ENCODE results near the gene FXR2. TPM values are rescaled to one million over a fixed set of nuclear protein-coding genes. Genes with fewer than 3 reads are reported as not detected.

Gene FXR2
- total RNA-seq, 4 donors from 2014 or later = 17.2 to 24.0 (median 20.6) TPM

DNA sequence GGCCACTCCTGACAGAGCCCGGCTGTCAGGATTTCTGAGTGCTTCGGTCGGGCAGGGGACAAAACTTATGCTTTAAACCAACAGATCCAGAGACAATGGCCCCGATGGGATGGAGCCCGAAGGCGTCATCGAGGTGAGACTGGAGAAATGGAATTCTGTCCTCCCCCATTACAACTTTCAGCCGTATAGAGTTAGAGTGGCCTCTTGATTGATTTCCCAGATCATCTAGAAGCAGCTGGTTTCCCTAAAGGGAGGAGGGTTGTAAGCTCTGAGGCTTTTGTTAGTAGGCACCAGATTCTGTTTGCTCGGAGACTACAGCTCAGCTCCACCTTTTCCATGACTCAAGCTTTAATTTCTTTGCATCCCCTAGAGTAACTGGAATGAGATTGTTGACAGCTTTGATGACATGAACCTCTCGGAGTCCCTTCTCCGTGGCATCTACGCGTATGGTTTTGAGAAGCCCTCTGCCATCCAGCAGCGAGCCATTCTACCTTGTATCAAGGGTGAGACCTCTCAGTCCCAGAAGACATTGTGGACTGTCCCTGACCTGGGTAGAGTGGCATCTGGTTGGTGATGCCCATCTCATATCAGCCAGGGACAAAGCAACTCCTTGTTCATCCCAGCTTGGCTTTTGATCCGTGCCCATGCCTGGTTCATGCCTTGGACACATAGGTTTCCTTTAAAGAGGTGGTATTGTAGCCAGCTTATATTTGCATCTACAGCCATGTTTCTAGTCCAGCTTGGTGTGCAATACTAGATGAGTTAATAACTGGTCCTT is 40.3 kb downstream of the FXR2 start:
- WGBS, 2 donors = 14 to 25% methylated on average over 6 to 15 of the region's 15 CpGs
- Histone ChIP-seq H3K4me3 (peak overlapping the region; percentile 73 to 100 (median 85)), H3K27ac (peak overlapping the region; percentile 97 to 100 (median 98)), H3K36me3 (peaks cover 40 to 76% (median 50%) of the 10 kb centered on the region in 3 donors), H3K4me1 (peaks cover 40 to 68% (median 49%) of the 10 kb centered on the region in 3 donors), H3K27me3 (no peaks in the 10 kb centered on the region), H3K9me3 (no peaks in the 10 kb centered on the region)
- DNase-seq = no peak
- TF ChIP-seq POLR2A (IDR thresholded peaks at IDR 0.05) = no peak
- TF ChIP-seq, protein P1, sequence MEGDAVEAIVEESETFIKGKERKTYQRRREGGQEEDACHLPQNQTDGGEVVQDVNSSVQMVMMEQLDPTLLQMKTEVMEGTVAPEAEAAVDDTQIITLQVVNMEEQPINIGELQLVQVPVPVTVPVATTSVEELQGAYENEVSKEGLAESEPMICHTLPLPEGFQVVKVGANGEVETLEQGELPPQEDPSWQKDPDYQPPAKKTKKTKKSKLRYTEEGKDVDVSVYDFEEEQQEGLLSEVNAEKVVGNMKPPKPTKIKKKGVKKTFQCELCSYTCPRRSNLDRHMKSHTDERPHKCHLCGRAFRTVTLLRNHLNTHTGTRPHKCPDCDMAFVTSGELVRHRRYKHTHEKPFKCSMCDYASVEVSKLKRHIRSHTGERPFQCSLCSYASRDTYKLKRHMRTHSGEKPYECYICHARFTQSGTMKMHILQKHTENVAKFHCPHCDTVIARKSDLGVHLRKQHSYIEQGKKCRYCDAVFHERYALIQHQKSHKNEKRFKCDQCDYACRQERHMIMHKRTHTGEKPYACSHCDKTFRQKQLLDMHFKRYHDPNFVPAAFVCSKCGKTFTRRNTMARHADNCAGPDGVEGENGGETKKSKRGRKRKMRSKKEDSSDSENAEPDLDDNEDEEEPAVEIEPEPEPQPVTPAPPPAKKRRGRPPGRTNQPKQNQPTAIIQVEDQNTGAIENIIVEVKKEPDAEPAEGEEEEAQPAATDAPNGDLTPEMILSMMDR (IDR thresholded peaks at IDR 0.05) = no peak
- intact Hi-C loops (cut with DNase I) = no loop called here

DNA sequence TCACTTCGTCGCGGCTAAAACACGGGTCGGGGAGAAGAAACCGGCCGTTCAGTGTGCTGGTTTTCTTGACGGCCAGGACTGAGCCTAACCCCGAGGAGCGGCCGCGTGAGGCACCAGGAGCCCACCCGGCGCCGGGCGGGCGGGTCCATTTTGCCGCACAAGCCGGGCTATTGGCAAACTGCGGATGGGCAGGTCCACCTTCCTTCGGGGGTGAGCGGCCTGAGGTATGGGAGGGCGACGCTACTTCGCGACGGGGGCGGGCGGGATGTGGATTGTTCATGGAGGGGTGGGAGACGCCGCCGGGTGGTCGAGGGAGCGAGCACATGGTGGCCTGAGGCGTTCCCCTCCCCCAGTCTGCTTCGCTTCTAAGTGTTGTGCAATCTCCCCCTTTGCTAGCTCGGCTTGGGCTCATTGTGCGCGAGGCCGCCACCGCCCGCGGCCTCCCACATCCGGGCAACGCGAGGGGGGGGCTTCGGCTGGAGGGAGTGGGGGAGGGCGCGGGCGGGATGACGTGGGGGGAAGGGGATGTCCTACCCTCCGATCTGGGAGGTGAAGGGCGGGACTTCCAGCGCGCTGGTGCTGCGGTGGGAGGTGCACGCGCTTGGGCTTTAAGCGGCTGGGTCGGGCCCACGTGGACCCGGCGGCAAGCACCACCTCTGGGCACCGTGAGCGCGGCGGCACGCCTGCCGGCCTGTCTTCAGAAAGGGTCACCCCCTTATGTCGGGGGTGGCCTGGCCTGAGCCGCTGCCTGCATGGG is 41.2 kb downstream of the FXR2 start:
- peaks cover 40 to 78% (median 47%) of the 10 kb centered on the region in 3 donors for H3K36me3 ChIP-seq
- WGBS, 2 donors = 0 to 4% methylated on average over 5 to 12 of the region's 71 CpGs
- no peaks in the 10 kb centered on the region for H3K27me3 ChIP-seq
- peak; percentile 69 for DNase-seq
- H3K4me1 ChIP-seq = peaks cover 36 to 59% (median 41%) of the 10 kb centered on the region in 3 donors
- TF ChIP-seq, protein P1 (IDR thresholded peaks at IDR 0.05) = no peak
- TF ChIP-seq POLR2A (IDR thresholded peaks at IDR 0.05) = peak in 1 of 4 donors; percentile 55
- H3K27ac ChIP-seq = peak overlapping the region; percentile 97 to 100 (median 98)
- peak overlapping the region; percentile 73 to 100 (median 85) for H3K4me3 ChIP-seq
- intact Hi-C loops (cut with DNase I) = no loop called here
- H3K9me3 ChIP-seq = no peaks in the 10 kb centered on the region

DNA sequence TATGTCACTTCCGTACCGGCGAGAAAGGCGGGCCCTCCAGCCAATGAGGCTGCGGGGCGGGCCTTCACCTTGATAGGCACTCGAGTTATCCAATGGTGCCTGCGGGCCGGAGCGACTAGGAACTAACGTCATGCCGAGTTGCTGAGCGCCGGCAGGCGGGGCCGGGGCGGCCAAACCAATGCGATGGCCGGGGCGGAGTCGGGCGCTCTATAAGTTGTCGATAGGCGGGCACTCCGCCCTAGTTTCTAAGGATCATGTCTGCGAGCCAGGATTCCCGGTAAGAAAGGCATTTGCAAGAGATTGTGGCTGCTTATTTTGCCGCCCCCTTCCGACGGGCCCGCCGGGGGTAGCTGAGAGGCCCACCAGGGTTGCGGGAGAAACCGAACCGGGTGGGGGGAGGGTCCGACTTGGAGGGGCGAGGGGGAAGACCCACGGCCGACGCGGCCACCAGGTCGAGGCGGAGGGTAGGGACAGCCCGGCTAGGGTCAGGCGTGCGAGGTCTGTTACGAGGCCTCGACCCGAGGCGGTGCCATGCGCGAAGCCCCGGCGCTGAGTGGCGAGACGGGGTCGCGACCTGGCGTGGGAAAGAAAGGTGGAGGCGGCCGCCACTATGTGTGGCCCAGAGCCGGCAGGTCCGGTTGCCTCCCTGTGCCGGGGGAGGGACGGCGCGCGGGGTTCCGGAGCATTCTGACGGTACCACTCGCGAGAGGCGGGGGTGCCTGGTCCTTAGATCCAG is 41.9 kb downstream of the FXR2 start:
- Histone ChIP-seq H3K4me3 (peak overlapping the region; percentile 73 to 100 (median 85)), H3K4me1 (peaks cover 34 to 52% (median 36%) of the 10 kb centered on the region in 3 donors), H3K27ac (peak overlapping the region; percentile 97 to 100 (median 98)), H3K9me3 (no peaks in the 10 kb centered on the region), H3K36me3 (peaks cover 34 to 75% (median 40%) of the 10 kb centered on the region in 3 donors), H3K27me3 (no peaks in the 10 kb centered on the region)
- TF ChIP-seq, protein P1 (IDR thresholded peaks at IDR 0.05) = peak in 3 of 6 experiments; percentile 2 to 29 (median 18)
- TF ChIP-seq POLR2A (IDR thresholded peaks at IDR 0.05) = peak; percentile 31 to 98 (median 95)
- intact Hi-C loops (cut with DNase I) = no loop called here
- WGBS, 2 donors = 0% methylated on average over 6 to 26 of the region's 73 CpGs
- DNase-seq = peak; percentile 98

DNA sequence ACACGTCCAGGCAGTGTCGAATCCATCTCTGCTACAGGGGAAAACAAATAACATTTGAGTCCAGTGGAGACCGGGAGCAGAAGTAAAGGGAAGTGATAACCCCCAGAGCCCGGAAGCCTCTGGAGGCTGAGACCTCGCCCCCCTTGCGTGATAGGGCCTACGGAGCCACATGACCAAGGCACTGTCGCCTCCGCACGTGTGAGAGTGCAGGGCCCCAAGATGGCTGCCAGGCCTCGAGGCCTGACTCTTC is 42.4 kb downstream of the FXR2 start:
- H3K4me1 ChIP-seq = peaks cover 34 to 47% (median 36%) of the 10 kb centered on the region in 3 donors
- H3K27me3 ChIP-seq = no peaks in the 10 kb centered on the region
- no peak for TF ChIP-seq POLR2A (IDR thresholded peaks at IDR 0.05)
- TF ChIP-seq, protein P1 (IDR thresholded peaks at IDR 0.05) = peak in 1 of 6 experiments; percentile 8
- peaks cover 29 to 75% (median 38%) of the 10 kb centered on the region in 3 donors for H3K36me3 ChIP-seq
- peak overlapping the region; percentile 90 to 97 (median 94) for H3K27ac ChIP-seq
- intact Hi-C loops (cut with DNase I) = no loop called here
- 0 to 3% methylated on average over 1 to 11 of the region's 11 CpGs for WGBS, 2 donors
- no peaks in the 10 kb centered on the region for H3K9me3 ChIP-seq
- H3K4me3 ChIP-seq = peak overlapping the region; percentile 34 to 100 (median 76)
- no peak for DNase-seq

All from esophagus squamous epithelium (tissue), 5 donors.